ENCODE data around the gene ABCA10.

DNA sequence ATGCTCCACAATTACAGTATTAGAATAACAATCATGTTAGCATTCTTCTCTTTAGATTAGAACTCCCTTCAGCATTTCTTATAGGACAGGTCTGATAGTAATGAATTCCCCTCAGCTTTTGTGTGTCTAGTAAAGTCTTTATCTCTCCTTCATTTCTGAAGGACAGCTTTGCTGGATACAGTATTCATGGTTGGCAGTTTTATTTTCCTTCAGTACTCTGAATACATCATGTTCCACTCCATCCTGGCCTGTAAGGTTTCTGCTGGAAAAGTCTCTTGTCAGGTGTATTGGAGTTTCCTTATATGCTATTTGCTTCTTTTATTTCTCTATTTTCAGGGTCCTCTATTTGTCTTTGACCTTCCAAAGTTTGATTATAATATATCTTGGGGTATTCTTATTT is 4.0 kb upstream of the ABCA10 start:
- TF ChIP-seq, protein P1, sequence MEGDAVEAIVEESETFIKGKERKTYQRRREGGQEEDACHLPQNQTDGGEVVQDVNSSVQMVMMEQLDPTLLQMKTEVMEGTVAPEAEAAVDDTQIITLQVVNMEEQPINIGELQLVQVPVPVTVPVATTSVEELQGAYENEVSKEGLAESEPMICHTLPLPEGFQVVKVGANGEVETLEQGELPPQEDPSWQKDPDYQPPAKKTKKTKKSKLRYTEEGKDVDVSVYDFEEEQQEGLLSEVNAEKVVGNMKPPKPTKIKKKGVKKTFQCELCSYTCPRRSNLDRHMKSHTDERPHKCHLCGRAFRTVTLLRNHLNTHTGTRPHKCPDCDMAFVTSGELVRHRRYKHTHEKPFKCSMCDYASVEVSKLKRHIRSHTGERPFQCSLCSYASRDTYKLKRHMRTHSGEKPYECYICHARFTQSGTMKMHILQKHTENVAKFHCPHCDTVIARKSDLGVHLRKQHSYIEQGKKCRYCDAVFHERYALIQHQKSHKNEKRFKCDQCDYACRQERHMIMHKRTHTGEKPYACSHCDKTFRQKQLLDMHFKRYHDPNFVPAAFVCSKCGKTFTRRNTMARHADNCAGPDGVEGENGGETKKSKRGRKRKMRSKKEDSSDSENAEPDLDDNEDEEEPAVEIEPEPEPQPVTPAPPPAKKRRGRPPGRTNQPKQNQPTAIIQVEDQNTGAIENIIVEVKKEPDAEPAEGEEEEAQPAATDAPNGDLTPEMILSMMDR (IDR thresholded peaks at IDR 0.05): no peak
- no peak for TF ChIP-seq POLR2AphosphoS5 (IDR thresholded peaks at IDR 0.05)
- no peak for TF ChIP-seq EP300 (IDR thresholded peaks at IDR 0.05)
- no peak for TF ChIP-seq POLR2A (IDR thresholded peaks at IDR 0.05)
